DOHH2 (cell line): ENCODE data around the gene LBP.
"Not testable (repeated sequence)": the region's sequence is repeated elsewhere in the genome, so short reads cannot be mapped to it uniquely, and the experiment has no call there.

Experiments used
- H3F3A ChIP-seq: fragments of 200-600 bp; sonication (generic), shearing (Covaris generic); 2 replicates; pipeline ENCODE4 v1.6.0; 2016; ENCODE audit warnings: antibody characterized with exemption, mild to moderate bottlenecking; ENCODE audit not compliant: control insufficient read depth, insufficient read depth
- H3K27ac ChIP-seq: fragments of 200-600 bp; sonication (generic); 2 replicates; pipeline ENCODE4 v1.5.1; 2014; ENCODE audit warnings: low read depth, mild to moderate bottlenecking, low read length, moderate library complexity
- H3K27me3 ChIP-seq: fragments of 200-600 bp; sonication (generic); 2 replicates; pipeline ENCODE4 v1.6.1; 2014; ENCODE audit warnings: mild to moderate bottlenecking, low read length, mixed read lengths; ENCODE audit not compliant: control insufficient read depth
- H3K36me3 ChIP-seq: fragments of 200-600 bp; sonication (generic); 2 replicates; pipeline ENCODE4 v1.6.1; 2014; ENCODE audit warnings: mild to moderate bottlenecking, low read length, moderate library complexity, mixed read lengths; ENCODE audit not compliant: control insufficient read depth
- H3K4me1 ChIP-seq: fragments of 200-600 bp; sonication (generic); 2 replicates; pipeline ENCODE4 v1.6.1; 2014; ENCODE audit warnings: mild to moderate bottlenecking, low read length, mixed read lengths; ENCODE audit not compliant: control insufficient read depth
- H3K4me2 ChIP-seq: fragments of 200-600 bp; sonication (generic); 2 replicates; pipeline ENCODE4 v1.6.0; 2014; ENCODE audit warnings: mild to moderate bottlenecking, low read length, moderate library complexity
- H3K4me3 ChIP-seq: fragments of 200-600 bp; sonication (generic); 2 replicates; pipeline ENCODE4 v1.5.1; 2014; ENCODE audit warnings: mild to moderate bottlenecking, low read length, mixed read lengths
- H3K79me2 ChIP-seq: fragments of 200-600 bp; sonication (generic); 2 replicates; pipeline ENCODE4 v1.6.1; 2014; ENCODE audit warnings: mild to moderate bottlenecking, low read length, mixed read lengths; ENCODE audit not compliant: control insufficient read depth
- H3K9me2 ChIP-seq: fragments of 200-600 bp; sonication (generic); replicated peaks from 2 replicates; pipeline ENCODE4 v1.6.1; 2014; ENCODE audit warnings: mild to moderate bottlenecking, low read length, mixed read lengths; ENCODE audit not compliant: control insufficient read depth
- H3K9me3 ChIP-seq: fragments of 200-600 bp; sonication (generic); 2 replicates; pipeline ENCODE4 v1.6.1; 2014; ENCODE audit warnings: antibody characterized with exemption, low read length, mixed read lengths; ENCODE audit not compliant: control insufficient read depth, insufficient read depth
- H4K20me1 ChIP-seq: fragments of 200-600 bp; sonication (generic); 2 replicates; pipeline ENCODE4 v1.6.0; 2014; ENCODE audit warnings: low read depth, mild to moderate bottlenecking, antibody characterized with exemption, low read length, moderate library complexity; ENCODE audit not compliant: control insufficient read depth, insufficient read depth
- CTCF ChIP-seq: fragments of 200-600 bp; sonication (generic); IDR thresholded peaks from one replicate; pipeline ENCODE4 v1.5.1; 2014; ENCODE audit warnings: antibody characterized with exemption, mild to moderate bottlenecking, low read depth, low read length; ENCODE audit not compliant: poor library complexity, severe bottlenecking
- EZH2phosphoT487 ChIP-seq: fragments of 200-600 bp; sonication (generic); IDR thresholded peaks from 2 replicates; pipeline ENCODE4 v1.6.1; 2017; ENCODE audit warnings: borderline replicate concordance, mild to moderate bottlenecking, antibody characterized with exemption, low read length, moderate library complexity, mixed read lengths

LBP gene

DNA sequence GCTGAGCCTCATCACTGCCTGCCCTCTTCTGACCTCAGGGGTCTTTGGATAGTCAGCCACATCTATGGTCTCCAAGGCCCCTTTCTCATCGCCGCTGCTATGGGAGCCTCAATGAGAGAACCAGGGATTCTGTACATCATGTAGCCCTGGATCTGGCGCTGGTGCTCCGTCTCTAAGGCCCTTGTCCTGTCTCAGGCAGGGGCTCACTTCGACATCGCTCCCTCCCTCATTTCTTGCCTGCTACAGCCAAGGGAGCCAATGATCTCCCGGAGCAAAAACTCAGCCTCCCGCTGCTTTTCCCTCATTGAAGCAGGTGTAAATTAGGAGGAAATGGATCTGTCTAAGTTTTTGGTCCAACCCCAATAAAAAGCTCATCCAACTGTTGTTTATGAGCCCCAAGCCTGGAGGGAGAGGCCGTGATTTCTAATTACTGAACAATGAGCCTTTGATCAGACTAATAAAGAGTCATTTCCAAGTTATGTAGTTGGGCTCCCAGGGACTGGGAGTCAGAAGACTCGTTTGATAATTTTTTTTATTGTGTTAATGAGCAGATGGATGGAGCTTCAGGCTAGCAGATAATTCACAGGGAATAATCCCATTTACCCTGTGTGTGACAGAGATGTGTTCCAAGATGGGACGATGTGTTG lies 30.9 kb downstream of the LBP start:
- H3F3A ChIP-seq, result no peaks in the 10 kb centered on the region
- peaks cover 9% of the 10 kb centered on the region for H3K27me3 ChIP-seq
- H3K36me3 ChIP-seq, result no peaks in the 10 kb centered on the region
- H3K27ac ChIP-seq, result no peak overlapping the region
- H3K4me1 ChIP-seq, result no peaks in the 10 kb centered on the region
- H4K20me1 ChIP-seq, result no peaks in the 10 kb centered on the region
- no peaks in the 10 kb centered on the region for H3K79me2 ChIP-seq
- no peak overlapping the region for H3K4me3 ChIP-seq
- no peak overlapping the region for H3K4me2 ChIP-seq
- no peaks in the 10 kb centered on the region for H3K9me3 ChIP-seq
- TF ChIP-seq CTCF (no peak), EZH2phosphoT487 (no peak)
- H3K9me2 ChIP-seq, result no peaks in the 10 kb centered on the region

DNA sequence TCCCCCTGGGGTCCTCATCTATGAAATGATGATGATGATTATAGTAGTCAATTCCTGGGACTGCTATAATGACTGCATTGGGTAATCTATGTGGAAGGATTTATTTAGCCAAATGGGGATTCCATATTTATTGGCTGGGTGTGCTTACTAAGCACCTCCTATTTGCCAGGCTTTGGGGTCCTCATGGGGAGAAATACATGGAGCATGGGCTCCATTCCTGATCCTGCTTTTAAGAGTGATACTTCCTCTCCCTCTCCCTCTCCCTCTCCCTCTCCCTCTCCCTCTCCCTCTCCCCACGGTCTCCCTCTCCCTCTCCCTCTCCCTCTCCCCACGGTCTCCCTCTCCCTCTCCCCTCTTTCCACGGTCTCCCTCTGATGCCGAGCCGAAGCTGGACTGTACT lies 31.6 kb downstream of the LBP start:
- not testable (repeated sequence) for H3K9me2 ChIP-seq, H3K79me2 ChIP-seq, H3K27ac ChIP-seq, H3F3A ChIP-seq, H4K20me1 ChIP-seq, H3K36me3 ChIP-seq, H3K4me1 ChIP-seq, H3K9me3 ChIP-seq, H3K4me2 ChIP-seq, H3K27me3 ChIP-seq, H3K4me3 ChIP-seq

GRCh38 chr20:38383147-38383546 lies 36.9 kb downstream of the LBP start:
- H4K20me1 ChIP-seq, result no peaks in the 10 kb centered on the region
- H3K4me1 ChIP-seq, result peaks cover 4% of the 10 kb centered on the region
- H3F3A ChIP-seq, result no peaks in the 10 kb centered on the region
- H3K27me3 ChIP-seq, result no peaks in the 10 kb centered on the region
- H3K4me3 ChIP-seq, result no peak overlapping the region
- H3K27ac ChIP-seq, result no peak overlapping the region
- TF ChIP-seq CTCF, result no peak
- TF ChIP-seq EZH2phosphoT487, result no peak
- no peaks in the 10 kb centered on the region for H3K9me2 ChIP-seq
- no peaks in the 10 kb centered on the region for H3K79me2 ChIP-seq
- no peaks in the 10 kb centered on the region for H3K9me3 ChIP-seq
- no peak overlapping the region for H3K4me2 ChIP-seq
- no peaks in the 10 kb centered on the region for H3K36me3 ChIP-seq

DNA sequence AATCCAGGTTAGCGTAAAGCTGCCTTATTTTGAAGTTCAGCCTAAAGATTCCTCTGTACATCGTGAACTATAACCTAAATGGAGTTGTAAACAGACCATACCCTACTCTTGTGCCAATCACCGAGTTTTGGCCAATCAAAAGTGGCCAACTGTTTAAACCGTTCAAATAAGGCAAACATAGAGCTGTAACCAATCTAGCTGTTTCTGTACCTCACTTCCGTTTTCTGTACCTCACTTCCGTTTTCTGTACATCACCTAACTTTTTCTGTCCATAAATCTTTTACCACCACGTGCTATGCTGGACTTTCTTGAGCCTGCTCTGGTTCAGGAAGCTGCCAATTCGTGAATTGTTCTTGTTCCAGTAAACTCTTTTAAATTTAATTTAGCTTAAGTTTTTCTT lies 39.7 kb downstream of the LBP start:
- H3K9me2 ChIP-seq, result no peaks in the 10 kb centered on the region
- no peaks in the 10 kb centered on the region for H4K20me1 ChIP-seq
- no peaks in the 10 kb centered on the region for H3K79me2 ChIP-seq
- no peak overlapping the region for H3K27ac ChIP-seq
- no peaks in the 10 kb centered on the region for H3K27me3 ChIP-seq
- H3K36me3 ChIP-seq, result no peaks in the 10 kb centered on the region
- no peak overlapping the region for H3K4me2 ChIP-seq
- TF ChIP-seq EZH2phosphoT487, result no peak
- no peak for TF ChIP-seq CTCF
- H3F3A ChIP-seq, result no peaks in the 10 kb centered on the region
- no peaks in the 10 kb centered on the region for H3K9me3 ChIP-seq
- peaks cover 4% of the 10 kb centered on the region for H3K4me1 ChIP-seq
- no peak overlapping the region for H3K4me3 ChIP-seq
